Trophoblast cell (in vitro differentiated cells and primary cell): Measurements from ENCODE around the gene HHATL.

ENCODE experiments used
- DNase-seq, 2 donors: peaks; one replicate each; pipeline ENCODE4 v3.0.0-alpha.2; 2016
- H2AFZ ChIP-seq: 2 replicates; pipeline ENCODE4 v1.6.1; 2013; ENCODE audit warnings: low read length, moderate library complexity, mild to moderate bottlenecking; ENCODE audit not compliant: insufficient read depth, poor library complexity
- H2AK5ac ChIP-seq: 2 replicates; pipeline ENCODE4 v1.6.1; 2013; ENCODE audit warnings: mild to moderate bottlenecking, low read length
- H2BK120ac ChIP-seq: 2 replicates; pipeline ENCODE4 v1.6.1; 2013; ENCODE audit warnings: low read length, mild to moderate bottlenecking, moderate library complexity; ENCODE audit not compliant: insufficient read depth, poor library complexity
- H2BK12ac ChIP-seq: 2 replicates; pipeline ENCODE4 v1.6.1; 2013; ENCODE audit warnings: mild to moderate bottlenecking, low read length, moderate library complexity
- H2BK5ac ChIP-seq: 2 replicates; pipeline ENCODE4 v1.6.1; 2013; ENCODE audit warnings: low read length, low read depth, moderate library complexity, mild to moderate bottlenecking; ENCODE audit not compliant: poor library complexity
- H3K14ac ChIP-seq: 2 replicates; pipeline ENCODE4 v1.6.1; 2013; ENCODE audit warnings: mild to moderate bottlenecking, low read length
- H3K18ac ChIP-seq: 2 replicates; pipeline ENCODE4 v1.6.1; 2013; ENCODE audit warnings: mild to moderate bottlenecking, low read length
- H3K23ac ChIP-seq: 2 replicates; pipeline ENCODE4 v1.6.1; 2013; ENCODE audit warnings: low read length
- H3K27ac ChIP-seq: 2 replicates; pipeline ENCODE4 v1.5.1; 2013; ENCODE audit warnings: low read depth, mild to moderate bottlenecking, inconsistent platforms, low read length, moderate library complexity
- H3K27me3 ChIP-seq: 2 replicates; pipeline ENCODE4 v1.6.1; 2013; ENCODE audit warnings: inconsistent platforms, mild to moderate bottlenecking, low read length, moderate library complexity; ENCODE audit not compliant: insufficient read depth
- H3K36me3 ChIP-seq, 2 experiments: 1 replicate in 1 of 2; 2 replicates in 1 of 2; pipeline ENCODE4 v1.6.1; 2013; ENCODE audit warnings: low read length in 2 of 2, mild to moderate bottlenecking in 2 of 2, moderate library complexity in 1 of 2; ENCODE audit not compliant: insufficient read depth in 2 of 2, control insufficient read depth in 1 of 2
- H3K4ac ChIP-seq: 2 replicates; pipeline ENCODE4 v1.6.1; 2013; ENCODE audit warnings: low read depth, mild to moderate bottlenecking, low read length, moderate library complexity
- H3K4me1 ChIP-seq, 2 experiments: 1 replicate in 1 of 2; 2 replicates in 1 of 2; pipeline ENCODE4 v1.6.1; 2013; ENCODE audit warnings: low read length in 2 of 2, mild to moderate bottlenecking in 2 of 2, moderate library complexity in 1 of 2; ENCODE audit not compliant: insufficient read depth in 2 of 2, control insufficient read depth in 1 of 2
- H3K4me2 ChIP-seq: 2 replicates; pipeline ENCODE4 v1.6.1; 2013; ENCODE audit warnings: inconsistent platforms, mild to moderate bottlenecking, low read length, moderate library complexity
- H3K4me3 ChIP-seq: 2 replicates; pipeline ENCODE4 v1.5.1; 2013; ENCODE audit warnings: mild to moderate bottlenecking, low read depth, low read length, inconsistent platforms
- H3K79me1 ChIP-seq: one replicate; pipeline ENCODE4 v1.6.1; 2013; ENCODE audit warnings: low read length
- H3K79me2 ChIP-seq: 2 replicates; pipeline ENCODE4 v1.6.1; 2013; ENCODE audit warnings: low read length, mild to moderate bottlenecking; ENCODE audit not compliant: control insufficient read depth, insufficient read depth, poor library complexity
- H3K9ac ChIP-seq: 2 replicates; pipeline ENCODE4 v1.6.1; 2013; ENCODE audit warnings: mild to moderate bottlenecking, low read length
- H3K9me3 ChIP-seq: 2 replicates; pipeline ENCODE4 v1.6.1; 2013; ENCODE audit warnings: low read depth, mild to moderate bottlenecking, control low read depth, inconsistent platforms, low read length; ENCODE audit not compliant: insufficient read depth
- H4K12ac ChIP-seq: 2 replicates; pipeline ENCODE4 v1.6.1; 2013; ENCODE audit warnings: low read depth, mild to moderate bottlenecking, low read length, moderate library complexity
- H4K8ac ChIP-seq: 2 replicates; pipeline ENCODE4 v1.6.1; 2013; ENCODE audit warnings: low read depth, mild to moderate bottlenecking, low read length, moderate library complexity
- H4K91ac ChIP-seq: one replicate; pipeline ENCODE4 v1.6.1; 2013; ENCODE audit warnings: low read depth, mild to moderate bottlenecking, low read length, moderate library complexity
- whole genome bisulfite sequencing: extraction: QIAGEN DNeasy Blood & Tissue Kit; methylation state at CpG from one replicate; pipeline ENCODE4 v1.1.7; 2013; ENCODE audit warnings: missing lambda C conversion rate; ENCODE audit not compliant: insufficient read length, insufficient coverage; ENCODE audit errors: extremely low coverage; 5-methylcytosine and 5-hydroxymethylcytosine counted together

The HHATL gene

GRCh38 chr3:42700366-42701288, 2.0 kb downstream of the HHATL start:
- no peaks in the 10 kb centered on the region for H3K27me3 ChIP-seq
- no peaks in the 10 kb centered on the region for H3K4me1 ChIP-seq
- H2AK5ac ChIP-seq = no peak overlapping the region
- H4K8ac ChIP-seq = no peak overlapping the region
- H3K14ac ChIP-seq = no peak overlapping the region
- H2BK5ac ChIP-seq = no peak overlapping the region
- H3K4me2 ChIP-seq = no peak overlapping the region
- no peak overlapping the region for H3K23ac ChIP-seq
- no peak overlapping the region for H3K4me3 ChIP-seq
- no peak overlapping the region for H3K4ac ChIP-seq
- no peak overlapping the region for H4K91ac ChIP-seq
- H2BK120ac ChIP-seq = no peak overlapping the region
- DNase-seq = no peak
- no peak overlapping the region for H4K12ac ChIP-seq
- no peaks in the 10 kb centered on the region for H3K79me1 ChIP-seq
- H2AFZ ChIP-seq = no peak overlapping the region
- H3K18ac ChIP-seq = no peak overlapping the region
- peaks cover 5% of the 10 kb centered on the region for H3K9me3 ChIP-seq
- no peak overlapping the region for H3K27ac ChIP-seq
- no peak overlapping the region for H3K9ac ChIP-seq
- no peaks in the 10 kb centered on the region for H3K79me2 ChIP-seq
- H2BK12ac ChIP-seq = no peak overlapping the region
- H3K36me3 ChIP-seq = no peaks in the 10 kb centered on the region
- no CpG with 5 or more reads among the region's 15 CpGs for WGBS

- H3K79me1 ChIP-seq = no peaks in the 10 kb centered on the region
- no peaks in the 10 kb centered on the region for H3K79me2 ChIP-seq
- H4K8ac ChIP-seq = no peak overlapping the region
- H3K4me2 ChIP-seq = no peak overlapping the region
- WGBS = no CpG with 5 or more reads among the region's 10 CpGs
- no peaks in the 10 kb centered on the region for H3K4me1 ChIP-seq
- H3K23ac ChIP-seq = no peak overlapping the region
- H3K4me3 ChIP-seq = no peak overlapping the region
- H2BK5ac ChIP-seq = no peak overlapping the region
- no peaks in the 10 kb centered on the region for H3K36me3 ChIP-seq
- H3K27ac ChIP-seq = no peak overlapping the region
- H2BK120ac ChIP-seq = no peak overlapping the region
- H3K9me3 ChIP-seq = peaks cover 5% of the 10 kb centered on the region
- DNase-seq = no peak
- no peak overlapping the region for H3K14ac ChIP-seq
- no peak overlapping the region for H3K9ac ChIP-seq
- no peak overlapping the region for H4K12ac ChIP-seq
- no peak overlapping the region for H3K4ac ChIP-seq
- H2BK12ac ChIP-seq = no peak overlapping the region
- H3K27me3 ChIP-seq = no peaks in the 10 kb centered on the region
- H2AFZ ChIP-seq = no peak overlapping the region
- H3K18ac ChIP-seq = no peak overlapping the region
- no peak overlapping the region for H2AK5ac ChIP-seq
- H4K91ac ChIP-seq = no peak overlapping the region
Measured at GRCh38 chr3:42699511-42699971, 3.1 kb downstream of the HHATL start.

GRCh38 chr3:42698911-42699230, 3.7 kb downstream of the HHATL start:
- Histone ChIP-seq H3K14ac (no peak overlapping the region), H3K9ac (no peak overlapping the region), H2BK120ac (no peak overlapping the region), H3K36me3 (no peaks in the 10 kb centered on the region), H2BK12ac (no peak overlapping the region), H3K4ac (no peak overlapping the region), H2AK5ac (no peak overlapping the region), H4K8ac (no peak overlapping the region), H2AFZ (no peak overlapping the region), H4K91ac (no peak overlapping the region), H3K23ac (no peak overlapping the region), H3K79me1 (no peaks in the 10 kb centered on the region), H3K9me3 (peaks cover 5% of the 10 kb centered on the region), H3K27ac (no peak overlapping the region), H3K18ac (no peak overlapping the region), H2BK5ac (no peak overlapping the region), H3K27me3 (no peaks in the 10 kb centered on the region), H3K4me1 (no peaks in the 10 kb centered on the region), H3K4me2 (no peak overlapping the region), H3K4me3 (no peak overlapping the region), H3K79me2 (no peaks in the 10 kb centered on the region), H4K12ac (no peak overlapping the region)
- WGBS = no CpG with 5 or more reads among the region's 9 CpGs
- no peak for DNase-seq

- H2AK5ac ChIP-seq = no peak overlapping the region
- no peak overlapping the region for H2AFZ ChIP-seq
- H2BK5ac ChIP-seq = no peak overlapping the region
- no peak overlapping the region for H3K23ac ChIP-seq
- no peak overlapping the region for H4K12ac ChIP-seq
- H3K4ac ChIP-seq = no peak overlapping the region
- no peaks in the 10 kb centered on the region for H3K36me3 ChIP-seq
- H3K27me3 ChIP-seq = no peaks in the 10 kb centered on the region
- H2BK120ac ChIP-seq = no peak overlapping the region
- no peak overlapping the region for H3K14ac ChIP-seq
- no peak overlapping the region for H3K18ac ChIP-seq
- DNase-seq = no peak
- WGBS = no CpG with 5 or more reads among the region's 7 CpGs
- no peak overlapping the region for H3K4me2 ChIP-seq
- peaks cover 5% of the 10 kb centered on the region for H3K9me3 ChIP-seq
- no peak overlapping the region for H4K91ac ChIP-seq
- no peaks in the 10 kb centered on the region for H3K4me1 ChIP-seq
- H3K27ac ChIP-seq = no peak overlapping the region
- no peak overlapping the region for H3K9ac ChIP-seq
- H2BK12ac ChIP-seq = no peak overlapping the region
- H4K8ac ChIP-seq = no peak overlapping the region
- no peak overlapping the region for H3K4me3 ChIP-seq
- no peaks in the 10 kb centered on the region for H3K79me2 ChIP-seq
- no peaks in the 10 kb centered on the region for H3K79me1 ChIP-seq
Measured at GRCh38 chr3:42698216-42698910, 4.2 kb downstream of the HHATL start.
